NCI-H1048 (cell line): ENCODE data around the gene FYN.

Experiments used
- DNase-seq: peaks from one replicate; lab custom pipeline; 2025; lab: John Stamatoyannopoulos, UW

The FYN gene

DNA sequence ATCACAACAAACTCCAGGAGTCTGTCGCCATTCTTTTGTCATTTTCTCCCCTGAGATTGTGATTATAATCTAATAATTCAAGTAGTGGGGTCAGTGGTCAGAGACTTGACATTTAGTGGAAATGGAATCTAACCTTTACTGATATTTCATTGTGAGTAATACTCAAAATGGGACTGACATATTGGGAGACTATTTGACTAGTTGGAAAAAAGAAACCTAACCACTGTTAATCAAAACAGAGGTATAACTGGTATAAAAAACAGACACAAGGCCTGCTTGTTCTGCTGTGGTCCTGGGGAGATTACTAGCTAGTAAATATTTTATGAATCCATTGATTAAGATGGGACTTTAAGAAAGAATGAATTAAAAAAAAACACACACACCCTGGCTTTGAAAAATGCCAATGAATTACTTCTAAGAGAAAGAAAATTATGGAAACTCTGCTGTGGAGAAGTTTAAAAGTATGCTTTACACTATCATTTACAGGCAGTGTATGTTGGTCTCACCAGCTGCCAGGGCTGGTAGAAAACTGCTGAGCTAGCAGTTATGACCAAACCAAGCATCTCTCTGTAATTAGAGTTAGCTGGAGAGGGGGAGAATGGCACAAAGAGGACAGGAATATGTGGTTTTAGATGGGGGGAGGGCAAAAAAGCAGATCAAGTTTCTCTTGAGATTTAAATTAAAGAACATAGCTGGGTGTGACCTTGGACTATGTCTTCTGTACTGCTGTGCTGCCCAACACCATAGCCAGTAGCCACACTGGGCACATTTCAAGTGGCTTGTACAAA is 103.7 kb downstream of the FYN start:
- no peak for DNase-seq

DNA sequence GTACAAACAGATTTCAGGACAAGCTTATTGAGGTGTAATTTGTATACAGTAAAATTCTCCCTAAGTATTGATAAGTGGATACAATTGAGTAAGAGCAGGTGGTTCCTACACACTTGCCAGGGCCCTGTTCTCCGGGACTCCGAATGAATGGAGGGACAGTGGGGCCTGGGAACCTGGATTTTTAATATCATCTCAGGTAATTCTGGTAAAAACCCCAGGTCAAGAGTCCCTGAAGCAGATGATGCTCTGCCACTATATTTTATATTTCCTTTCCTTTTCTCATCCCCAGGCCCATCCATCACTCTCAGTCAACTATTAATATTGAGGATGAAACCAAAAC is 104.9 kb downstream of the FYN start:
- no peak for DNase-seq

DNA sequence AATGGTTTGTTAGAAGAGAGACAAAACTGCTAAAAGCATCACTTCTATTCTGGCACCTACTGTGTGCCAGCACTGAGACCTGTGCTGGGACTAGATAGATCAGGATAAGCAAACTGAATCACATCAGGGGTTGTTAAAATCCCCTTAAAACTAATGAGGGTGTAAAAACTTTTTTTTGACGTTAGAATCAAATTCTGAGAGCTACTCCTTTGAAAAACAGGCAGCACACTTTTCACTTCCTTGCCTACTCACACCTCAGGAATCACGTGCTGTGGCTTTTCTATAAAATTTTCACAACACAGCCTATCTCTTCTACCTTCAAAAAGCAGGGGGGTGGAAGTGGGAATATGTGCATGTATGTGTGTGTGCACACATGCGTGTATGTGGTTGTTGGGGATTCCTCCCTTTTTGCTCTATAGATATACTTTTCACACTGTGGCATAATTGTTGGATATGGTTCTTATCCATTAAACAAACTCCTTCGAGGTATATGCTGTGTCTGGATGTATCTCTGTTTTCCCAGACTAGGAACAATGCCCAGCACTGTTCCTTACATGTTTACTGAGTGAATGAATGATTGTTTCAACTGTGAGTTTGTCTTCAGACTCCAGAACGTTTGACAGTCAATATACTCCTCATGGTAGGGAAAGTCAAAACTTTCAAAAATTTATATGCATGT is 105.4 kb downstream of the FYN start:
- no peak for DNase-seq

DNA sequence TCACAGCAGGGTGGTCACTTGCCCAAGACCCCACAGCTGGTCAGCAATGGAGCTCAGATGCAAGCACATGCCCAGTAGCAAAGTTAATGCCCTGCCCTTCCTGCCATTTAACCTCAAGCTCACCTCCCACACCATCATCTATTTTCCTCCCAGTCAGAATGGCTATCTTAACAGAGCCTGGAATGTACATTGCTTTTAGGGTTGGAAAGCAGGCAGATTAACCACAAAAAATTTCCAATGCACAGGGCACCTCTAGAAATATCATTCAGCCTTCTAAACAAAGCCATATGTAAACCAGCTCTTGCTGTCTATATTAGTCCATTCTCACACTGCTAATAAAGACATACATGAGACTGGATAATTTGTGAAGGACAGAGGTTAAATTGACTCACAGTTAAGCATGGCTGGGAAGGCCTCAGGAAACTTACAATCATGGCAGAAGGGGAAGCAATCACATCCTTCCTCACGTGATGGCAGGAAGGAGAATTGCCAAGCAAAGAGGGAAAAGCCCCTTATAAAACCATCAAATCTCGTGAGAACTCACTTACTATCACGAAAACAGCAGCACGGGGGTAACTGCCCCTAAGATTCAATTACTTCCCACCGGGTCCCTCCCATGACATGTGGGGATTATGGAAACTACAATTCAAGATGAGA is 106.9 kb downstream of the FYN start:
- no peak for DNase-seq

DNA sequence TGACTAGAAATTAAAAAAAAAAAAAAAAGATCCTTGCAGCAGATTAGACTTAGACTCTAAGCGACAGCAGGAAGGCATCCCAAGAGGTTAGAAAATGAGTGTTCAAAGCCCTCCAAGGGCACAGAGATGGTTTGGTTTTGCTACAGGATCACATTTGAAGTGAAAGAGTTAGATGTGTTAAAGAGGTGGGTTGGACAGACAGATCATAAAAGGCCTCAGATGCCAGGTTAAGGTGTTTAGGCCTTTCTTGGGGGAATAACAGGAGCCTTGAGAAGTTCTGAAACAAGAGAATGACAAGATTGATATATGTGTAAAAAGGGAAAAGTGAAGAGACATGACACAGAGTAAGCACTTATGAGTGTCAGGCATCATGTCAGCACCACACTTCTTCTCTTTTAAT is 107.5 kb downstream of the FYN start:
- no peak for DNase-seq

DNA sequence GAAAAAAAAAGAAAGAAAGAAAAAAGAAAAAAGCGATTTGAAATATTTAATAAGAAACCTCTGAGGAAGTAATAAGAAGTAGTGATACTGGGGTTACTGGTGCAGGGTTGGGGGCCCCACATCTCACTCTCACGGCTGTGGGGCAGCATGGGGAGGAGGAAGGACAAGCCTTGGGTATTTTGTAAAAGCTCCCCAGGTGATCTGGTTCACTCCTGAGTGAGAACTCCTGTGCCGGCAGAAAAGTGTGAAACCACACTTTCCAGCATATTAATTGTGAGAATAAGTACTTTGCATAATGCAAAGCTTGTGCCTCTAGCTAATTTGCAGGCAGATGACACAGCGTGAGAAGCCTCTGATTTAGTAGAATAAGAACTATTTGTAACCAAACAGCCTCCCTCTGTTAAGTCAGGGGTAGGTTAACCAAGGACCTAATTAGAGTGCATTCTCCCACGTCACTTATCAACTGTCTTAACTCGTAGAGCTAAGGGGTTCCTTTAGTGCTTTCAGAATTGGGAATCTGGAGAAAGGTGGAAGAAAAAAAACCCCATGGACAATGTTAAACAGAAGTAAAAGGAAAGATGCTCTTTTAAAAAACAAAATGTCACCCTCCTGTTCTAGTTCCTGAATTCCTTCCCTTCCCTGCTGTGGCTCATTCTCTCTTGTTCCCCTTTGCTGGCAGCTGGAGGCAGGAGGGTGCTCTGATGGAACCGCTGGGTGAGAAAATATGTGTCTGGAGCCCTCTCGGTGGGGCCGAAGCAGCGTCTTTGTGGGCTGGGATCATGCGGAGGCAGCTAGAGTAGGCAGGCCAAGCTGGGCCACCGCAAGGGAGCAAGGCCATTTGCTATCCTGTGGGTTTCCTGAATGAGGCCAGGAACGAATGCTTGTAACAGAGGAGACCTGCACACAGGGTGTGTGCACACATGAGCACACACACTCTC is 108.7 kb downstream of the FYN start:
- DNase-seq: no peak

DNA sequence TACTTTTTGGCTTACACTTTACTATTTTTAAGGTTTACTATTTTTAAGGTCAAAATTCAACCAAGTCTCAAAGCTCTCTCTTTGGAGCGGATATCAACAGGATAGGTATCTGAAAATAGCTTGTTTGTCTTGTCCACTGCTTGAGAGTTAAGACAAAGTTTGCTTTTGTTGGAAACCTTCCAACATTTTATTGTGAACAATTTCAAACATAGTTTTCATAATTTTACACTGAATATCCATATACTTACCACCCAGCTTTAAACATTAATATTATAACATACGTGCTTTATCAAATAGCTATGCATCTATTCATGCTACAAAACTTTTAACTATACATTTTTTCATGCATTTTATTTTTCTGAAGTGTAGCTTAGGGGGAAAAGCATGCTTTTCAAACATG is 109.9 kb downstream of the FYN start:
- DNase-seq: no peak

DNA sequence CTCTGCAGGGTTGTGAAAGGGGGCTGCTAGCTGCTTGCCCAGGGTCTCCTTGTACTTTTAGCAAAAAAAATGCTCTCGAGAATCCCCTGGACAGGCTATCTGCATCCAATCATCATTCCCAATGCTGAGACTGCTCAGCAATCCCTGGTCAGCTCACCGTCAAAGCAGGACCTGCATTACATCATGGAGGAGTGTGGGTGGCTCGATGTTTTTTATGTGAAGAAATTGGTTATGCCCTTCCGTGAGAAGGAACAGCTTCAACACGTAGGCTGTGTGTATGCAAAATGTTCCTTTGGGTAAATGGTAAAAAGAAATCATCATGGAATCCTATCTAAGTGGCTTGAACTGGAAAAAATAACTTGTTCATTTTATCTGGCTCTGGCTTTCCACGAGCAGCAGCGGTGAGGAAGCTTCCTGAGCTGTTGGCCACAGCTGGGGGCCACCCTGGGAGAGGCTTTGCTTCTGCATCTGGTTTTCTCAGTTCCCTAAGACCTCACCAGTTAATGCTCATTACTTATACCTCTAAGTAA is 111.4 kb downstream of the FYN start:
- no peak for DNase-seq

DNA sequence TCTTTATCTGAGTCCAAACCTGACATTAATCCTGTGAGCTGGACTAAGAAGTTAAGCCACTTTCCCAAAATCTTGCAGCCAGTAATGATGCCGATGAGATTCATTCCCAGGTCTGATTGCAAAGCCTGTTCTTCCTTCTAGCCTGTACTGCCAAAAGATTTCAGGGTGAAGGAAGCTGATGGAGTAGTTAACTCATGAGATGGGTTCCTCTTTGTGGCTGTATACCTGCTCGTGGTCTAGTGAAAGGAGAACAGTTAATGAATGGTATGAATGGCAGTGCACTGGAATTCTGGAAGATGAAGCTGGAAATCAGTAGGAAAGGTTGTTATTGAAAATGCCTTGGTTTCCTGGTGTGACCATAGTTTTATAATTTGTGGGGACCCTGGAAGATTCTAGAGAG is 112.0 kb downstream of the FYN start:
- no peak for DNase-seq

DNA sequence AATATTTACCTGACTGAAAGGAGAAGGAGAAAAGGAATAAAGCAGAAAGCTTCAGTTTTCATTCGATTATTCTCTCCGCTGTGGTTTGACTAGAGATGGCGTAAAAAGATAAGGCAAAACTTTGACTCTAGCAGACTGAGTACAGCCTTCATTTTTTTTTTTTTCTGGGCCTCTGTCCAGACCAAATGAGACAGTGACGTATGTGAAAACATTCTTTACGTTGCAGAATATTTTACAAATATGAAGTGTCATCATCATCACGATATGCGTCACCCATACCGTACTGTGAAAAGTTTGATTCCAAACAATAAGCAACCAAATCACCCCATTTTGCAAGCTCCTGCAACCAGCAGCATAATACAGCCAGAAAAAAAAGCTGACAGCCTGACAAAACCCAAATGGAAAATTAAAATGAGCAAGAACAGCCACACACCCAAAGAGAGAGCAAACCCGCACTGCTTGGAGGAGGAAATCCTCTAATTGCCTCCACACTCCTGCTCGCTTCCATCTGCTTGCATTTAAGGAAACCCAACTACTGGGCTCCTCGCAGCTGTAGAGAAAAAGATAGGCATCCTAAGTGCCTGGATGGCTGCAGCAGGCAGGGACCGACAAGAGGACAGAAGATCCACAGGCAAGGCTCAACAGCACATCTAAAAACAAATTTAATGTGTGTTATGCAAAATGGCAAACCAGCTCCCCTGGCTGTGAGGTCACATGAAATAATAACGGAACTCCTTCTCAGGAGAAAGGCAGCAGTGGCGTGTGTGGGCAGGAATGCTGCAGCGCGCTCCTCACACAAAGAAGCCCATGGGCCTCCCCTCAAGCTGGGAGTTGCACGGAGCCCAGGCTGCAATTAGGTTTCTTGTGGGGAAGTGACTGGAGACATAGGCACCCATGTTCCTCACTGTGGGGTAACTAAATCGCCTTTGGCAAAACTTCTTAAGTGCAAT is 113.1 kb downstream of the FYN start:
- no peak for DNase-seq

DNA sequence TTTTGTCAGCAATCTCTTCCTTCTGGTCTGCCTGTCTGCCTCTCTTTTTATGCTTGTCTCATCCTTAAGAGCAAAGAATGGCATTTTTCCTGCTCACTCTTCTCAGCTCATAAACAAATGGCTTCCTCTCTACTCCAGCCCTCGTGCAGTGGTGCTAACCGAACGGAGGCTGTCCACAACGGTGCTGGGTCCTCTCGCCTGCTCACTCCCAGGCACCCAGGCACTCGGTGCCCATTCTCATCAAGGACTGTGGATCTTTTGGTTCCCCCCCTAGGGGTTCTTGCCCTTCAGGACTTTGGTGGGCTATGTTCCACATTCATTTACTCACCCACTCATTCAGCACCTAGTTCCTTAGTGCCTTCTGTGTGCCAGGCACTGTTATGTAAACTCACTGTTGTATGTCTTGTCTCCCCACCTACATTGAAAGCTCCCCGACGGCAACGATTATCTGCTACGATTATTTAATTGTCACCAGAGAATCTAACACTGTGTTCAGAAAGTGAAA is 113.9 kb downstream of the FYN start:
- DNase-seq: no peak

DNA sequence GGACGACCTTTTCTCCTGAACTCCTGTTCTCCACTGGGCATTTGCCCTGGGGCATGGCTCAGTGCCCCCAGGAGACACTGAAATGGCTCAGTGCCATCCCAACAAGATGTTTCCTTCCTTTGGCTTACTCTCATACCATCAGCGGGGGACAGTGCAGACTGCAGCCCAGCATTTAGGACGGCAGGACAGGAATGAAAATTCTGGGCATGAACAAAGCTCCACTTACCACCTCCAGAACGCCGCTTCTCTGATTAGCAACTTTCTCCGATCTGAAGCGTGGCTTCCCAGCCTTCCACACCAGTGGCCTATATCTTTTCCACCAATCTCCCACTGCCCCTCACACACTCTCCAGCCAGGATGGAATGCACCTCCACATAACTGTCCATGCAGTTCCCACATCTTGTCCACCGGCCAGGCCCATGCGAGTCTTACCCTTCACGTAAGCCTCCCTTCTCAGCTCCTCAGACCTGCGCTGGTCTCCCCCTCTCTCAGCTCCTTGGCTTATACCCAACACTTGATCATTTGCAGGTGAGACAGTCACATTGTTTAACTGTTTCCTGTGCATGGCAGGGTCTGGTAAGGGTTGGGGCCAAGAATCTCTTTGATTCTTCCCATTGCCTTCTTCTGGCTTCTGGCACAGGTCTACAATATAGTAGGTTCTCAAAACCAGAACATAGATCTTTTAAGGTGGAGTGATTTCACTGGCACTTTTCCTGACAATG is 114.5 kb downstream of the FYN start:
- no peak for DNase-seq

DNA sequence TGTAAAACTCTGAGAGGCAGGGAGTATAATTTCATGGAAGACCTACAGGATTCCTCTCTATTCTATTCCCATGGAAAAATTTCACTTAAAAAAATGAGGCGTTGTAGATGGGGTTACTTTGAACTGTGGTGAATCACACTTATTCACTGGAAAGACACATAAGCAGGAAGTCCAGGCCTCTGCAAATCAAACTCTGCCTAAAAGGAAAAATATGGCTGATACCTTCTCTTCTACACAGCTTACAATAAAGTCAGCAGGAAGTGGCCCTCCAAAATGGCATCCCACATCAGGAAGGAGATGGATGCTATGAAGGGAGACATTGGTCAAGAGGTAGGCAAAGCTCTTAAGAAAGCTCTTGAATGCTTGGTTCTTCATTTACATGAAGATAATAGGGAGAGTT is 115.9 kb downstream of the FYN start:
- DNase-seq: no peak

DNA sequence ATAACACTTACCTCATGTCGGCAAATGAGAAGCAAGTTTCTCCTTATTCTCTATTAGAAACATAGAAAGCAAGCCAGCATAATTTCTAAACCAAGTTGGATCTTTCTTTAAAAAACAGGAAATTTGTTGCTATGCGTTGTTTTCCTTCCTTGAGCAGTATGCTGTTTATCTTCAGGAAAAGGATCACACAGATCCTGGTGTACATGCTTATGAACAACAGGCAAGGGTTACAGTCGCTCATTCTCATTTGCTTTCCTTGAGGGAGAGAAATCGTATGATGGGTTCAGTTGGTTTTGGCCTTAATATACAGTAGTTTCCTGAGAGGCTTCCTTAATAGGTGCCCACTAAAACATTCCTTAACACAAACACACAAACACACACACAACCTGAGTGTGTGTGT is 118.8 kb downstream of the FYN start:
- DNase-seq: no peak

DNA sequence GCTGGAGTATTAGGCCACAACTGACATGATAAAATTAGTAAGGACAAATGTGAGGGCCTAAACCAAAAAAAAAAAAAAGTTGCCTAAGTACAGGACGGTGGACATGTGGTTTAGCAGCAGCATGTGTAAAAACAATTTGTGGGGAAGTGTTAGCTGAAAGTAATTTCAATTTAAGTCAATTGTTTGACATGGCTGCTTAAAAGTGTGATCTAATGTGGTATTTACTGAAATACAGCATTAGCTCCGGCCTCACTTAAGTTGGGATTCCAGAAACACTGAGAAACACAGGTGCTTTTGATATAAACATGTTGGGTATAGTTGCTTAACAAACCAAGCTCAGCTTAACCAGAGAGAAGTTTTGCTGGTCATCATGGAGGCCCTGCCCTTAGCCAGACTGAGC is 119.7 kb downstream of the FYN start:
- DNase-seq: no peak

DNA sequence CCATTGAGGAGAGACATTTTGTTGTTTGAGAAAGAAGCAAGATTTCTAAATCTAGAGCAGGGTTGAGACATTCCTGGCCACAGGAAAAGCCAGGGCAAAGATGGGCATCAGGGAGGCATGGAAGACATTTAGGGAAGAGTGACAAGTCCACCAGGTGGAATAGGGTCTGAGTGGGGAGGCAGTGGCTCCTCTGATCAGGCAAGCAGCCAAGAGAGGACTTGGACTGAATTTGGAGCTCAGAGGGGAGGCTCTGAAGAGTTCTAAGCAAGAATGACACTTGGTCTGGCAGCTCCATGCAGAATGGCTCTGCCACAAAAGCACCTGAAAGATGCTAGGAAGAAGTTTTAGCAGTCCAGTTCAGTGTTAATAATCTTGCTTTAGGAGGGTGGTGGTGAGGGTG is 120.8 kb downstream of the FYN start:
- no peak for DNase-seq

DNA sequence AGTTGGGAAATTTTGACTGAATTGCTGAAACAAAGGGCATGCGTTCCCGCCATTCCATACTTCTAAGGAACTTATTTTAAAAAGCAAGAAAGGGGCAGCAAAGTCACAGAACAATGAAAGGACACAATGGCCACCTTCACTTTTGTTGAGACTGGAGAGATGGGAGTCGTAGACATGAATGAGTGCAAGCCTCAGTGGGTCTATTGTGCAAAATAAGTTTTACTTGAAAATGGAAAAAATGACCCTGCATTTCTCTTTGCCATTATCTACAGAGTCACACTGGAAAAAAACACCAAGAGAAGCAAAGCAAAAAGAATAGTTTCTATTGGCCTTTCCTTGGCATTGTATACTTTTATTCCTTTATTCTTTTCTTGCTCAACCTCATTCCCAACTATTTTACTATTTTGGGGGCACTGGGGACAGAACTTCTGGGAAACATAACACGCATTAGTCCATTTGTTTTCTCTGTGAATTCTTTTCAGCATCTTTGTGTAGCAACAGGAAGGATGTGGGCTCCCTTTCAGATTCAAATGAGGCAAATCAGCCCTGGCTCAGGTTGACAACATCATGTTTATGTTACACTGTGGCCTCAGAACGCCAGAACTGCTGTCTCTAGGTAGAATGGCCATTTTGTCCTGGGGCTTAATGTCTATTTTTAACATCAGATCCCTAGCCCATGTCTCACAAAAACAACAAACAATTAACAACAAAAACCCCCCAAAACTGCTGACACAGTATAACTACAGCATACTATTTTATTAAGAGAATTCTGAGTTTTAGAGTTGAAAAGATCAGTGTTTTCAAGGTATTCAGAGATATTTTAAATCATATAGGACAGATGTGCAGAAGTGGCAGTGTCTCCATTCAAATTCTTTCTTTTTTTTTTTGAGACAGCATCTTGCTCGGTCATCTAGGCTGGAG is 122.2 kb downstream of the FYN start:
- DNase-seq: no peak

DNA sequence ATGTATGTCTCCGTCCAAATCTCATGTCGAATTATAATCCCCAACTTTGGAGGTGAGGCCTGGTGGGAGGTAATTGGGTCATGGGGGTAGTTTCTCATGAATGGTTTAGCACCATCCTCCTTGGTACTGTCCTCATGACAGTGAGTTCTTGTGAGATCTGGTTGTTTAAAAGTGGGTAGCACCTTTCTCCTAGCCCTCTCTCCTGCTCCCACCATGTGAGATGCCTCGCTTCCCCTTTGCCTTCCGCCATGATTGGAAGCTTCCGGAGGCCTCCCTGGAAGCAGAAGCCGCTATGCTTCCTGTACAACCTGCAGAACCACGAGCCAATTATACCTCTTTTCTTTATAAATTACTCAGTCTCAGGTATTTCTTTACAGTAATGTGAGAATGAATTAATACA is 123.1 kb downstream of the FYN start:
- DNase-seq: no peak

DNA sequence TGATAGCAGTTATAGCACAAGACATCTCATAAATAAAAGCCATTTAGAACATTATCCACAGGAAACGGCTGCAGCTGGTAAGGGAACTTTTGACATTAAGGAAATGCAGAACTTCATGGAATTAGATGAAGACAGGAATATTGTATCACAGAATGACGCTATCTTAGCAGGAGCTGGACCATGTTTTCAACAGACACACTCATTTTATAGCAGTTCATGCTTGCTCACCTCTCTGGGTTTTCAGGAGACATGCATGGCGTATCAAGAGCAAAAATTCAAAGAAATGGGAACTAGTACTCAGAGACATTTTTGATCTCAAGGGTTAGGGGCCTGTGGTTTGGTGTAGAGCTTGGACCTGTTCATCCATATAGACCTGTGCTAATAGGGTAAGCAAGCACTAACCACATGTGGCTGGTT is 125.0 kb downstream of the FYN start:
- DNase-seq: no peak
